ENCODE data around the gene CNTFR. TPM values are rescaled to one million over a fixed set of nuclear protein-coding genes. Genes with fewer than 3 reads are reported as not detected.

CNTFR gene
- total RNA-seq, 2 donors from 2014 or later = 0.34 TPM; not detected in 1

- H3K27ac Mint-ChIP-seq = no peak overlapping the region
- no peaks in the 10 kb centered on the region for H3K9me3 Mint-ChIP-seq
- no peaks in the 10 kb centered on the region for H3K36me3 Mint-ChIP-seq
- no peak for ATAC-seq
- peak in 1 of 2 donors; percentile 28 for DNase-seq (ENCODE audit: low spot score in 2 of 2)
Measured at GRCh38 chr9:34513567-34514214, 75.8 kb downstream of the CNTFR start.

GRCh38 chr9:34512131-34513078 lies 77.1 kb downstream of the CNTFR start:
- DNase-seq (ENCODE audit: low spot score in 2 of 2) (no peak), ATAC-seq (no peak)
- no peak overlapping the region for H3K27ac Mint-ChIP-seq
- H3K36me3 Mint-ChIP-seq = no peaks in the 10 kb centered on the region
- no peaks in the 10 kb centered on the region for H3K9me3 Mint-ChIP-seq

- Mint-ChIP-seq H3K36me3 (no peaks in the 10 kb centered on the region), H3K27ac (no peak overlapping the region), H3K9me3 (no peaks in the 10 kb centered on the region)
- peak in 1 of 2 donors; percentile 13 for DNase-seq (ENCODE audit: low spot score in 2 of 2)
- ATAC-seq = no peak
Measured at GRCh38 chr9:34510497-34511468, 78.7 kb downstream of the CNTFR start.

- H3K27ac Mint-ChIP-seq = no peak overlapping the region
- no peak for ATAC-seq
- peak in 1 of 2 donors; percentile 16 for DNase-seq (ENCODE audit: low spot score in 2 of 2)
- H3K9me3 Mint-ChIP-seq = no peaks in the 10 kb centered on the region
- no peaks in the 10 kb centered on the region for H3K36me3 Mint-ChIP-seq
Measured at GRCh38 chr9:34508951-34509350, 80.6 kb downstream of the CNTFR start.

- no peaks in the 10 kb centered on the region for H3K9me3 Mint-ChIP-seq
- no peak for ATAC-seq
- peak in 1 of 2 donors; percentile 28 for DNase-seq (ENCODE audit: low spot score in 2 of 2)
- no peak overlapping the region for H3K27ac Mint-ChIP-seq
- no peaks in the 10 kb centered on the region for H3K36me3 Mint-ChIP-seq
Measured at GRCh38 chr9:34508463-34508862, 81.1 kb downstream of the CNTFR start.

- peak in 1 of 2 donors; percentile 2 for DNase-seq (ENCODE audit: low spot score in 2 of 2)
- Mint-ChIP-seq H3K36me3 (no peaks in the 10 kb centered on the region), H3K27ac (no peak overlapping the region), H3K9me3 (no peaks in the 10 kb centered on the region)
- ATAC-seq = no peak
Measured at GRCh38 chr9:34507966-34508365, 81.6 kb downstream of the CNTFR start.

- DNase-seq (ENCODE audit: low spot score in 2 of 2) (peak in 1 of 2 donors; percentile 23), ATAC-seq (no peak)
- Mint-ChIP-seq H3K36me3 (no peaks in the 10 kb centered on the region), H3K9me3 (no peaks in the 10 kb centered on the region), H3K27ac (no peak overlapping the region)
Measured at GRCh38 chr9:34507556-34507955, 82.0 kb downstream of the CNTFR start.

GRCh38 chr9:34506623-34507022 lies 82.9 kb downstream of the CNTFR start:
- no peak for ATAC-seq
- DNase-seq (ENCODE audit: low spot score in 2 of 2) = peak in 1 of 2 donors; percentile 28
- no peaks in the 10 kb centered on the region for H3K9me3 Mint-ChIP-seq
- no peaks in the 10 kb centered on the region for H3K36me3 Mint-ChIP-seq
- no peak overlapping the region for H3K27ac Mint-ChIP-seq

- ATAC-seq (no peak), DNase-seq (ENCODE audit: low spot score in 2 of 2) (peak in 1 of 2 donors; percentile 25)
- H3K27ac Mint-ChIP-seq = no peak overlapping the region
- H3K36me3 Mint-ChIP-seq = no peaks in the 10 kb centered on the region
- no peaks in the 10 kb centered on the region for H3K9me3 Mint-ChIP-seq
Measured at GRCh38 chr9:34505370-34506120, 84.0 kb downstream of the CNTFR start.

- Mint-ChIP-seq H3K36me3 (no peaks in the 10 kb centered on the region), H3K27ac (no peak overlapping the region)
- no peak for ATAC-seq
Measured at GRCh38 chr9:34503406-34503805, 86.1 kb downstream of the CNTFR start.

GRCh38 chr9:34502891-34503290 lies 86.6 kb downstream of the CNTFR start:
- no peak for ATAC-seq
- Mint-ChIP-seq H3K36me3 (no peaks in the 10 kb centered on the region), H3K9me3 (no peaks in the 10 kb centered on the region), H3K27ac (peak overlapping the region in 1 of 2 donors; percentile 5)
- DNase-seq (ENCODE audit: low spot score in 2 of 2) = no peak

More at GRCh38 chr9:34503406-34503805, 86.1 kb downstream of the CNTFR start:
- DNase-seq (ENCODE audit: low spot score in 2 of 2) = no peak
- no peaks in the 10 kb centered on the region for H3K9me3 Mint-ChIP-seq

- H3K27ac Mint-ChIP-seq = peak overlapping the region in 1 of 2 donors; percentile 5
- DNase-seq (ENCODE audit: low spot score in 2 of 2) = no peak
- ATAC-seq = no peak
- H3K9me3 Mint-ChIP-seq = no peaks in the 10 kb centered on the region
- no peaks in the 10 kb centered on the region for H3K36me3 Mint-ChIP-seq
Measured at GRCh38 chr9:34502471-34502870, 87.1 kb downstream of the CNTFR start.

- no peak for ATAC-seq
Measured at GRCh38 chr9:34501889-34502425, 87.6 kb downstream of the CNTFR start.

More at GRCh38 chr9:34501889-34502425, 87.6 kb downstream of the CNTFR start:
- no peaks in the 10 kb centered on the region for H3K36me3 Mint-ChIP-seq
- DNase-seq (ENCODE audit: low spot score in 2 of 2) = no peak
- no peak overlapping the region for H3K27ac Mint-ChIP-seq
- H3K9me3 Mint-ChIP-seq = no peaks in the 10 kb centered on the region

All from activated naive CD4-positive, alpha-beta T cell treated with anti-CD3 and anti-CD28 coated beads, Interleukin-2, amount 50 U/mL, for 72 hours (primary cell).